ENCODE results near the gene CCDC184.
"Not testable (repeated sequence)": the region's sequence is repeated elsewhere in the genome, so short reads cannot be mapped to it uniquely, and the experiment has no call there.

The CCDC184 gene

DNA sequence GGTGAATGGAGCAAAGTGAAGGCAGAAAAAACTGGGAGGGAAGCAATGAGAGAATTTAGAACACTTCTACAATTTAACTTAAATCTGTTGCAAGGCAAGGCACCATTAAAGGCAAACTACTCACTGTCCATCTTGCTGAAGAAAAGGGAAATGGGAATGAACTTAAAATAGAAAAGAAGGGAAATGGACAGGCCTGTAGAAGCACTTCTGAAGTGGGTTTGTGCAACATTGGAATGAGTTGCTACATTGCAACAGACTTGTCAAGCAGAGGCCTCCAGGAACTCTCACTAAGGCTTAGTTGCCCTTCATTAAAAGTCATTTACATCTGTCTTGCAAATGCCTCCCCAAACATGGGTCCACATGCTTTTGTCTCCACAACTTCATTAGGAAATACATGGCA lies 33.3 kb downstream of the CCDC184 start:
- no peak for DNase-seq

DNA sequence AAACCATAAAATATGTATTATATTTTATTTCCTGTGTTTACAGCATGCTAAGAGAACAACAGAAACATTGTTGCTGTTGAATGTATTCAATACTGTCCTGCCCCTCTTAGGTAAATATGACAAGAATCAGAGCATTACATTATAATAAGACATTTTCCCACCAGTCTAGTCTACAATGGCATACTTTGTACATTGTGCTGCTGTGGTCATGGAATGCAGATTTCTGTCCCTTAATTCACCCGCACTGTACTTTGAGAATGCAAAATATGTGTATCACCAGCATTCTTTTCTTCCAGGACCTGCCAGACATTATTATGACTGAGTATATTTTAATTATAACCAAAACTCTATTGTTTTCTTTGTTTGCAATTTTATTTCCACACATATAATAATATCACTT lies 36.2 kb downstream of the CCDC184 start:
- no peak for DNase-seq

DNA sequence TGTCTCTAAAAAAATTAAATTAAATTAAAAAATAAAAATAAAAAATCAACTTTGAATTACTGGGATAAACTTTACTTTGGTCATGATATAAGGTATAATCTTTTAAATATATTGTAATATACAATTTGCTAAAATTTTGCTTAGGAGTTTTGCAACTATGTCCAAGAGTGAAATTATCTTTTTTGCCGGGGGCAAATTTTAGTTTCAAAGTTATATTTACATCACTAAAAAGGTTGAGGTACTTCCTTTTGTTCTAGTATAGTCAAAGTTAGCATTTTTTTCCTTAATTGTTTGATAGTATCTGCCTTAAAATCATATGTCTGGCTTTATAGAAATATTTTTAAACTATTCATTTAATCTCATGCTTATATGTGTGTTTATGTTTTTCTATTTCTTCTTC lies 37.3 kb downstream of the CCDC184 start:
- no peak for DNase-seq

DNA sequence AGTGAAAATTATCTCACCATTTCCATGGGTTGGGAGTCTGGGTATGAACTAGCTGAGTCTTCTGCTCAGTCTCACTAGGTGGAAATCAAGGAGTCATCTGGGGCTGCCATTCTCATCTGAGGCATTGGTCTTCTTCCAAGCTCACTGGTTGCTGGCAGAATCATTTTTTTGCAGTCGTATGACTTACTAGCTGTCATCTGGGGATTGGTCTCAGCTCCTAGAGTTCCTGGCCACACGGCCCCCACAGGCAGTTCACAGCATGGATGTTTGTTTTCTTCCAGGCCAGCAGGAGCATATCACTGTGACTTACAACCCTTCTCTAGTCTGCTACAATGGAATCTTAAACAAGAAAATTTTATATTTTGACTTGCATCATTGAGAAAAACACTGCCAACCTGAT lies 38.2 kb downstream of the CCDC184 start:
- DNase-seq: no peak

DNA sequence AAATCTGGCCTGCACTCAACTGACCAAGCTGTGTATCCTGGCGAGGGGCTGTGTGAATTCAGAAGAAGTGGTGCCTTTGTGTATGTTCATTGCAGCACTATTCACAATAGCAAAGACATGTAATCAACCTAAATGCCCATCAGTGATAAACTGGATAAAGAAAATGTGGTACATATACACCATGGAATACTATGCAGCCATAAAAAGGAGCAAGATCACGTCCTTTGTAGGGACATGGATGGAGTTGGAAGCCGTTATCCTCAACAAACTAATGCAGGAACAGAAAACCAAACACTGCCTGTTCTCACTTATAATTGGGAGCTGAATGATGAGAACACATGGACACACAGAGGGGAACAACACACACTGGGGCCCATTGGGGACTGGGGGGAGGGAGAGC lies 41.1 kb downstream of the CCDC184 start:
- DNase-seq: not testable (repeated sequence)

DNA sequence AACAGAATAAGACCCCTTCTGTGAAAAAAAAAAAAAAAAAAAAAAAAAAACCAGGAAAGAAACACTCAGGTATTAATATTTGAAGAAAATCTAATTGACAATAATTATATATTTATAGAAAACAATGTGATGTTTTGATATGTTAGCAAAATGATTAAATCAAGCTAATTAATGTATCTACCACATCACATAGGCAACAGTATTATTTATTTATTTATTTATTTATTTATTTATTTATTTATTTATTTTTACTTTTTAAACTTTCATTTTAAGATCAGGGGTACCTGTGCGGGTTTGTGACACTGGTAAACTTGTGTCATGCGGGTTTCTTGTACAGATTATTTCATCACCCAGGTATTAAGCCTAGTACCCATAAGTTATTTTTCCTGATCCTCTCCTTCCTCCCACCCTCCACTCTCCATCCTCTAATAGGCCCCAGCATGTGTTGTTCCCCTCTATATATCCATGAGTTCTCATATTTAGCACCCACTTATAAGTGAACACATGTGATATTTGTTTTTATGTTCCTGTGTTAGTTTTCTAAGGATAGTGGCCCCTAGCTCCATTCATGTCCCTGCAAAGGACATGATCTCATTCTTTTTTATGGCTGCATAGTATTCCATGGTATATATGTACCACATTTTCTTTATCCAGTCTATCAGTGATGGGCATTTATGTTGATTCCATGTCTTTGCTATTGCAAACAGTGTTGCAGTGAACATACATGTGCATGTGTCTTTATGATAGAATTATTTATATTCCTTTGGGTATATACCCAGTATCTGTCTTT lies 47.9 kb downstream of the CCDC184 start:
- DNase-seq: not testable (repeated sequence)

Measured in NCI-H1930 (cell line).